HepG2 (cell line): ENCODE results near the gene SLCO2A1. TPM values are rescaled to one million over a fixed set of nuclear protein-coding genes. Genes with fewer than 3 reads are reported as not detected.

Experiments
- ATAC-seq: fragments of 200-7000 bp; cut with Tn5 transposase; 3 replicates; pipeline ENCODE4 v1.9.1; 2020; ENCODE audit warnings: mild to moderate bottlenecking, moderate library complexity
- BruUV-seq: library from RNA; stranded (reverse); fragments of 400-500 nt; replicated peaks from 2 replicates; lab custom pipeline; 2021; lab: Mats Ljungman, UMichigan
- CTCF ChIA-PET: fragments of 300-600 bp; formaldehyde crosslinking; extraction: SDS; loops from one replicate; lab custom pipeline; 2021; ENCODE audit warnings: low total read pairs, inconsistent platforms, low intra/inter-chr PET ratio; lab: Yijun Ruan, JAX
- POLR2A ChIA-PET: fragments of 350-600 bp; sonication (Branson Sonifier 250); formaldehyde crosslinking; loops from one replicate; lab custom pipeline; 2020; ENCODE audit warnings: antibody characterized with exemption, inconsistent platforms; lab: Yijun Ruan, JAX
- DNase-seq: peaks from one replicate; pipeline ENCODE4 v3.0.0-alpha.2; 2015; ENCODE audit warnings: low spot score
- FAIRE-seq: peaks from 3 replicates; lab custom pipeline; 2011; peaks lifted over from hg19 to GRCh38; lab: Jason Lieb, UNC
- H2AFZ ChIP-seq: one replicate; pipeline ENCODE4 v1.6.1; 2011; ENCODE audit warnings: low read length, inconsistent platforms
- H3K27ac ChIP-seq: fragments of 300-600 bp; 3 replicates; pipeline ENCODE4 v1.8.0; 2011; ENCODE audit warnings: mixed run types, mild to moderate bottlenecking, mixed read lengths, low read length, inconsistent platforms; ENCODE audit not compliant: insufficient read depth; ENCODE audit errors: extremely low read length
- H3K27me3 ChIP-seq, 2 experiments: fragments of 200-600 bp in 1 of 2; 2 replicates in 1 of 2; 3 replicates in 1 of 2; pipeline versions ENCODE4 v1.6.0 to v1.8.0; 2011; ENCODE audit warnings: low read length in 2 of 2, mild to moderate bottlenecking in 2 of 2, moderate library complexity in 2 of 2, inconsistent platforms in 1 of 2; ENCODE audit not compliant: insufficient read depth in 2 of 2, control insufficient read depth in 1 of 2
- H3K36me3 ChIP-seq, 2 experiments: fragments of 200-600 bp in 1 of 2; replicated peaks in 1 of 2; 2 replicates in 1 of 2; 3 replicates in 1 of 2; pipeline versions ENCODE4 v1.5.1 to v1.8.0; 2011; ENCODE audit warnings: low read length in 2 of 2, inconsistent platforms in 1 of 2; ENCODE audit not compliant: insufficient read depth in 2 of 2, control insufficient read depth in 1 of 2
- H3K4me1 ChIP-seq: 2 replicates; pipeline ENCODE4 v1.5.1; 2012; ENCODE audit warnings: low read length, inconsistent platforms; ENCODE audit not compliant: insufficient read depth
- H3K4me2 ChIP-seq: 2 replicates; pipeline ENCODE4 v1.6.0; 2011; ENCODE audit warnings: low read depth, low read length, inconsistent platforms
- H3K4me3 ChIP-seq, 3 experiments: fragments of 200-600 bp in 1 of 3; sonication (generic), shearing (Covaris generic) in 1 of 3; replicated peaks in 1 of 3; 2 replicates each; pipeline ENCODE4 v1.5.1; 2011 to 2016; ENCODE audit warnings: low read length in 3 of 3, inconsistent platforms in 2 of 3, low read depth in 2 of 3, mild to moderate bottlenecking in 2 of 3, control low read depth in 1 of 3, mixed read lengths in 1 of 3; ENCODE audit not compliant: insufficient read depth in 1 of 3
- H3K79me2 ChIP-seq: one replicate; pipeline ENCODE4 v1.6.1; 2011; ENCODE audit warnings: low read length, inconsistent platforms; ENCODE audit not compliant: insufficient read depth
- H3K9ac ChIP-seq: 2 replicates; pipeline ENCODE4 v1.6.0; 2011; ENCODE audit warnings: mild to moderate bottlenecking, low read depth, low read length, inconsistent platforms; ENCODE audit not compliant: insufficient read depth
- H3K9me3 ChIP-seq: 2 replicates; pipeline ENCODE4 v1.5.1; 2012; ENCODE audit warnings: mild to moderate bottlenecking, low read length
- H4K20me1 ChIP-seq: 2 replicates; pipeline ENCODE4 v1.6.0; 2011; ENCODE audit warnings: inconsistent platforms, mild to moderate bottlenecking, low read length, moderate library complexity; ENCODE audit not compliant: insufficient read depth
- CSRNP2 ChIP-seq: sonication (generic); formaldehyde crosslinking; conservative IDR thresholded peaks from 2 replicates; pipeline ENCODE4 v1.8.0; 2022; ENCODE audit warnings: low read depth, missing genetic modification reagents
- MBD4 ChIP-seq: IDR thresholded peaks from 2 replicates; pipeline ENCODE4 v1.6.1; 2012; ENCODE audit warnings: low read length, inconsistent platforms, borderline replicate concordance
- RXRB ChIP-seq: IDR thresholded peaks from 2 replicates; pipeline ENCODE4 v1.6.1; 2016; ENCODE audit warnings: borderline replicate concordance, missing genetic modification reagents, missing compliant biosample characterization
- SPEN ChIP-seq: sonication (generic); formaldehyde crosslinking; IDR thresholded peaks from 2 replicates; pipeline ENCODE4 v1.5.1; 2020; ENCODE audit warnings: low read depth, mild to moderate bottlenecking, missing genetic modification reagents
- ZFP37 ChIP-seq: sonication (generic); formaldehyde crosslinking; IDR thresholded peaks from 2 replicates; pipeline ENCODE4 v1.4.0; 2020; ENCODE audit warnings: missing genetic modification reagents, borderline replicate concordance
- ZNF629 ChIP-seq: sonication (generic); formaldehyde crosslinking; conservative IDR thresholded peaks from 2 replicates; pipeline ENCODE4 v1.5.0; 2020; ENCODE audit warnings: missing genetic modification reagents
- ZNF660 ChIP-seq: sonication (generic); formaldehyde crosslinking; IDR thresholded peaks from 2 replicates; pipeline ENCODE4 v1.5.1; 2020; ENCODE audit warnings: mild to moderate bottlenecking, low read depth, missing genetic modification reagents, borderline replicate concordance
- WGBS: methylation state at CpG from one replicate; pipeline ENCODE4 v1.1.6; 2017; ENCODE audit warnings: low lambda C conversion rate; 5-methylcytosine and 5-hydroxymethylcytosine counted together
- in situ Hi-C: cut with HindIII; loops from 2 replicates; pipeline ENCODE4 v1.10.0; 2017; ENCODE audit warnings: low pct_unique_long_range_greater_than_20kb; ENCODE audit not compliant: extremely low pct_ligation_motif_present
- intact Hi-C: fragments of 100-400 bp; cut with micrococcal nuclease; formaldehyde crosslinking; loops from one replicate; pipeline ENCODE4 v1.10.0; 2022; ENCODE audit not compliant: unreplicated experiment
- polyA plus RNA-seq, 8 experiments: library from polyadenylated mRNA; depleted of rRNA in 3 of 8; stranded (reverse) in 7 of 8; unstranded in 1 of 8; fragments of >200 nt; fragmentation: Illumina TruSeq in 4 of 8; extraction: Trizol in 4 of 8; gene quantifications; 2 replicates each; pipeline versions ENCODE4 v1.2.1 to v1.2.3, GENCODE V29; 2011 to 2016; ENCODE audit warnings: low read depth in 4 of 8, missing spikeins in 1 of 8, mixed read lengths in 1 of 8; ENCODE audit not compliant: insufficient read depth in 1 of 8
- total RNA-seq, 5 experiments: library from RNA; depleted of rRNA; stranded (reverse); fragments of >200 nt; fragmentation: Illumina TruSeq; extraction: Trizol; gene quantifications; 2 replicates each; pipeline ENCODE4 v1.2.3, GENCODE V29; 2016; ENCODE audit warnings: low read depth in 1 of 5
- TF ChIP-seq, protein P1 (sequence below): fragments of 450-650 bp; IDR thresholded peaks from 2 replicates; pipeline ENCODE4 v1.6.1; 2017
- TF ChIP-seq, protein P2 (sequence below): sonication (generic); formaldehyde crosslinking; IDR thresholded peaks from 2 replicates; pipeline ENCODE4 v1.8.1; 2023; ENCODE audit warnings: mild to moderate bottlenecking, inconsistent platforms, moderate library complexity, missing genetic modification reagents, borderline replicate concordance

SLCO2A1 gene
- total and polyA plus RNA-seq, 2 of the 13 experiments (the other 11 are each of a cell fraction or from before 2014, with no cell fraction given), result 0.04 TPM; not detected in 1

- BruUV-seq, result no TSS peak
- Histone ChIP-seq H3K36me3 (no peaks in the 10 kb centered on the region), H3K79me2 (no peaks in the 10 kb centered on the region), H3K4me3 (no peak overlapping the region), H3K4me2 (no peak overlapping the region), H3K27me3 (peaks cover 1 to 12% of the 10 kb centered on the region in 2 experiments; a peak in 3 of 5 replicates), H3K9me3 (no peaks in the 10 kb centered on the region), H3K4me1 (no peaks in the 10 kb centered on the region), H2AFZ (no peak overlapping the region), H4K20me1 (no peaks in the 10 kb centered on the region), H3K27ac (no peak overlapping the region), H3K9ac (no peak overlapping the region)
- in situ Hi-C loops, result no loop called here
- ATAC-seq (no peak), DNase-seq (no peak), FAIRE-seq (no peak)
- POLR2A ChIA-PET, result no interaction called here
- CTCF ChIA-PET, result no interaction called here
- WGBS, result 0% methylated on average over 1 of the region's 4 CpGs
- intact Hi-C loops, result no loop called here
- no peak for TF ChIP-seq MBD4
- TF ChIP-seq ZNF629 (CRISPR knock-in tag), result no peak
- TF ChIP-seq, protein P1, sequence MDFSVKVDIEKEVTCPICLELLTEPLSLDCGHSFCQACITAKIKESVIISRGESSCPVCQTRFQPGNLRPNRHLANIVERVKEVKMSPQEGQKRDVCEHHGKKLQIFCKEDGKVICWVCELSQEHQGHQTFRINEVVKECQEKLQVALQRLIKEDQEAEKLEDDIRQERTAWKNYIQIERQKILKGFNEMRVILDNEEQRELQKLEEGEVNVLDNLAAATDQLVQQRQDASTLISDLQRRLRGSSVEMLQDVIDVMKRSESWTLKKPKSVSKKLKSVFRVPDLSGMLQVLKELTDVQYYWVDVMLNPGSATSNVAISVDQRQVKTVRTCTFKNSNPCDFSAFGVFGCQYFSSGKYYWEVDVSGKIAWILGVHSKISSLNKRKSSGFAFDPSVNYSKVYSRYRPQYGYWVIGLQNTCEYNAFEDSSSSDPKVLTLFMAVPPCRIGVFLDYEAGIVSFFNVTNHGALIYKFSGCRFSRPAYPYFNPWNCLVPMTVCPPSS, result no peak
- TF ChIP-seq CSRNP2 (CRISPR knock-in tag), result no peak
- TF ChIP-seq ZFP37 (CRISPR knock-in tag), result no peak
- TF ChIP-seq ZNF660 (CRISPR knock-in tag), result no peak
- TF ChIP-seq, protein P2, sequence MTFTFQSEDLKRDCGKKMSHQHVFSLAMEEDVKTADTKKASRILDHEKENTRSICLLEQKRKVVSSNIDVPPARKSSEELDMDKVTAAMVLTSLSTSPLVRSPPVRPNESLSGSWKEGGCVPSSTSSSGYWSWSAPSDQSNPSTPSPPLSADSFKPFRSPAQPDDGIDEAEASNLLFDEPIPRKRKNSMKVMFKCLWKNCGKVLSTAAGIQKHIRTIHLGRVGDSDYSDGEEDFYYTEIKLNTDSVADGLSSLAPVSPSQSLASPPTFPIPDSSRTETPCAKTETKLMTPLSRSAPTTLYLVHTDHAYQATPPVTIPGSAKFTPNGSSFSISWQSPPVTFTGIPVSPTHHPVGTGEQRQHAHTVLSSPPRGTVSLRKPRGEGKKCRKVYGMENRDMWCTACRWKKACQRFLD (CRISPR knock-in tag), result no peak
- TF ChIP-seq SPEN (CRISPR knock-in tag), result no peak
- TF ChIP-seq RXRB (CRISPR knock-in tag), result no peak
Observed at GRCh38 chr3:133880886-133881455, 148.8 kb downstream of the SLCO2A1 start.
